OCI-LY1 (cell line): Measurements from ENCODE around the gene ZNG1B.
"Not testable (repeated sequence)": the region's sequence is repeated elsewhere in the genome, so short reads cannot be mapped to it uniquely, and the experiment has no call there.

ENCODE experiments used
- CTCF ChIP-seq: fragments of 200-600 bp; sonication (generic), shearing (Covaris generic); IDR thresholded peaks from 2 replicates; pipeline ENCODE4 v1.5.1; 2017; ENCODE audit warnings: mild to moderate bottlenecking, antibody characterized with exemption, low read length, moderate library complexity, mixed read lengths
- EZH2 ChIP-seq: fragments of 200-600 bp; sonication (generic), shearing (Covaris generic); IDR thresholded peaks from 2 replicates; pipeline ENCODE4 v1.8.0; 2017; ENCODE audit warnings: borderline replicate concordance, mixed run types, mild to moderate bottlenecking, antibody characterized with exemption, low read length, moderate library complexity, mixed read lengths

- not testable (repeated sequence) for TF ChIP-seq CTCF, EZH2
Measured at GRCh38 chr2:113508187-113508586, 70.7 kb downstream of the ZNG1B start.
